ENCODE results near the gene ZFYVE26.

GRCh38 chr14:67733616-67734015 lies 82.8 kb downstream of the ZFYVE26 start:
- TF ChIP-seq CTCF (IDR thresholded peaks at IDR 0.05) (no peak), POLR2A (IDR thresholded peaks at IDR 0.05) (no peak)
